ENCODE data around the gene ABCA2. TPM values are rescaled to one million over a fixed set of nuclear protein-coding genes. Genes with fewer than 3 reads are reported as not detected.
"Not testable (repeated sequence)": the region's sequence is repeated elsewhere in the genome, so short reads cannot be mapped to it uniquely, and the experiment has no call there.

The ABCA2 gene
- total RNA-seq, 1 donor = 99.1 TPM

GRCh38 chr9:137016436-137016835, 11.6 kb downstream of the ABCA2 start:
- DNase-seq (ENCODE audit: low read depth in 2 of 3, low spot score in 2 of 3) = no peak

- DNase-seq (ENCODE audit: low read depth in 2 of 3, low spot score in 2 of 3) = no peak
Measured at GRCh38 chr9:137015976-137016375, 12.1 kb downstream of the ABCA2 start.

DNA sequence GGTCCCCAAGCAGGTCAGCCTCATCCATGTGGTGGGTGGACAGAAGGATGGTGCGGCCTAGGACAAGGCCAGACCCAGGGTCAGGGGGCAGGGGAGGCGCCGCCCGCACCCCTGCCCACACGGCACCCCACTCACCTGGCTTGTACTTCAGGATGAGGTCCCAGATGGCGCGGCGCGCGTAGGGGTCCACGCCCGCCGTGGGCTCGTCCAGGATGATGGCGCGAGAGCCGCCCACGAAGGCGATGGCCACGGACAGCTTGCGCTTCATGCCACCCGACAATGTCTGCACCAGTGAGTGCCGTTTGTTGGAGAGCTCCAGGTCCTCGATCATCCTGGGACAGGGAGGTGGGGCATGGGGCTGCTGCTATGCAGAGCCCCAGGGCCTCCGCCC, 12.5 kb downstream of the ABCA2 start:
- DNase-seq (ENCODE audit: low read depth in 2 of 3, low spot score in 2 of 3) = no peak

DNA sequence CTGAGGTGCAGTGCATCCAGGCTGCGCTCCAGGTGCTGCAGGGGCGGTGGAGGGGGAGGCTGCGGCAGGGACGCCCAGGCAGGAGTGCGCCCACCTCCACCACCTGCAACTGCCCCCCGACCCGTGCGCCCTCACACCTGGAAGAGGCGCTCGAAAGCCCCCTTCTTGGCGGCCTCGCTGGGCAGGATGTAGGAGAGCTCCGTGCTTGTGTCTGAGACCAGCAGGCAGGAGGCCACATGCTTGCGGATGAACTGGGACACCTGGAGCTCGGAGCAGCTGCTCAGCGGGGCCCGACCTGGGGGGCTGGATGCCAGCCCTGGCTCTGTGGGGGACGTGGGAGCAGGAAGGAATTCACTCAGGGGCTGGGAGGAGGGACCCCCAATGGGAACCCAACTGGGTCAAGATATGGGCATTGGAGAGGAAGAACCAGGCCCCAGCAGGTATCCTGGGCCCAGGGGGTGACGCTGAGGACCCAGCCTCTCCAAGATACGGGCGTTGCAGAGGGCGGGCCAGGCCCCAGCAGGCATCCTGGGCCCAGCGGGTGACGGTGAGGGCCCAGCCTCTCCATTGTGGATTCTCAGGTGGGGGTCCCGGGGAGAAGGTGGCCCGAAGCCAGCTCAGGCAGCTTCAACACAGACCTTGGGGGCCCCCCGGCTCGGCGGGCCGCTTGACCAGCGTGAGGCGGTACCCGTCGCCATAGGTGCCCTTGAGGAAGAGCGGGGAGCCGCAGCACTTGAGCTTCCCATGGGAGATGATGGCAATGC, 13.1 kb downstream of the ABCA2 start:
- DNase-seq (ENCODE audit: low read depth in 2 of 3, low spot score in 2 of 3) = no peak

- DNase-seq (ENCODE audit: low read depth in 2 of 3, low spot score in 2 of 3) = no peak
Measured at GRCh38 chr9:137014166-137014565, 13.9 kb downstream of the ABCA2 start.

- no peak for DNase-seq (ENCODE audit: low read depth in 2 of 3, low spot score in 2 of 3)
Measured at GRCh38 chr9:137013571-137013940, 14.5 kb downstream of the ABCA2 start.

GRCh38 chr9:137012694-137013570, 15.1 kb downstream of the ABCA2 start:
- DNase-seq (ENCODE audit: low read depth in 2 of 3, low spot score in 2 of 3) = no peak

DNA sequence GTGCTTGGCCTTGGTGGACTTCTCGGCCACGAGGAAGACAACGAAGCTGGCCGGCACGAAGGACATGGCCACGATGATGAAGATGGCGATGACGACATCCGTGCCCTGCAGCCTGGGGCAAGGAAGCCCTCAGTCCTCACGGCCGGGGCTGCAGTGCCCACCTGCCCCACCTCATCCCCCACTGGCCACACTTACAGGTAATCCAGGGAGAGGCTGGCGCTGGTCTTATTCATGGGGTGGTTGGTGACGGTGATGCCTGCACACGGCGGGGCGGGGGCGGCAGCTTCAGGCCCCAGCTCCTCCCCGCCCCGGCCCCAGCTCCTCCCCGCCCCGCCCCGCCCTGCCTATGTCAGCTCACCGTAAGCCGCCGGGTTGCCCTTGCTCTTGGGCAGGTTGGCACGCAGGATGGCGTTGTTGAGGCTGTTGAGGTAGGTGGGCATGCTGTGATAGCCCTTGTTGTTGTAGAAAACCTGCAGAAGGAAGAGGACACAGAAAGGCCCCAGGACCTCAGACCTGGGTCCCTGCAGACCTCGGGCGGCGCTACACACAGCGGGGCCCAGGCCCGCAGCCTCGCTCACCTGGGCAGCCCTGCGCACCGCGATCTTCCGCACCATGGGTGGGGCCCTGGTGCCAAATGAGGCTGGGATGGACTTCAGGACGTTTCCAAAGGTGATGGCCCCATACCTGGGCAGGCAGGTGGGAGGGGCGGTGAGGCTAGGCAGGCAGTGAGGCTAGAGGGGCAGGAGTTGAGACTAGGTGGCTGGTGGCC, 15.9 kb downstream of the ABCA2 start:
- DNase-seq (ENCODE audit: low read depth in 2 of 3, low spot score in 2 of 3) = no peak

GRCh38 chr9:137011156-137011555, 16.9 kb downstream of the ABCA2 start:
- DNase-seq (ENCODE audit: low read depth in 2 of 3, low spot score in 2 of 3) = no peak

DNA sequence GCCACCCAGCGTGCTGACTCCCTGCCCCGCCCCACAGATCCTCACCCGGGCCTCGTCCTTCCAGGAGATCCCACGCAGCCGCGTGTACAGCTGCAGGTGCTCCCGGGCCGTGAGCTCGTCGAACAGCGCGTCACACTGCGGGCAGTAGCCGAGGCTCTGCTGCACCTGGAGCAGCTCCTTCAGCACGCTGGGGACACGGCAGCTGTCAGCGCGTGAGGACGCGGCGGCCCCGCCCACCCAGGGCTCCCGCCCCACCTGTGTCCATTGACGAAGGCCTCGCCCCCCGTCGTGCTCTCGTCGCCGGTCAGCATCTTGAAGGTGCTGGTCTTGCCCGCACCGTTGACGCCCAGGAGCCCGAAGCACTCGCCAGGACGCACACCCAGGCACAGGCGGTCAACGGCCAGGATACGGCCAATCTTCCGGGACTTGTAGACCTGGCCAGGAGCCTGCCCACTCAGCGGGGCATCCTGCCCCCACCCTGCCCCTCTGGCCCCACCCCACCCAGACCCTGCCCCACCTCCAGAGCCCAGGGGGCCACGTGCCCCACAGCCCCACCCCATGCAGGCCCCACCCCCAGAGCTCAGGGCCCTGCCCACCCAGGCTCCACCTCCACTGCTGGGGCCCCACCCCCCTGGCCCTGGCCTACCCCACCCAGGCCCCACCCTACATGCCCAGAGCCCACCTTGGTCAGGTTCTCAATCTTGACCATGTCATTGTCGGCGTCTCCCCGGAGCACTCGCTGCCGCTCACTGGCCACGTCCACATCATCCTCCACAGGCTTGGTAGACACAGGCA, 17.9 kb downstream of the ABCA2 start:
- no peak for DNase-seq (ENCODE audit: low read depth in 2 of 3, low spot score in 2 of 3)

- DNase-seq (ENCODE audit: low read depth in 2 of 3, low spot score in 2 of 3) = no peak
Measured at GRCh38 chr9:137009217-137009616, 18.8 kb downstream of the ABCA2 start.

- no peak for DNase-seq (ENCODE audit: low read depth in 2 of 3, low spot score in 2 of 3)
Measured at GRCh38 chr9:137008312-137008711, 19.7 kb downstream of the ABCA2 start.

DNA sequence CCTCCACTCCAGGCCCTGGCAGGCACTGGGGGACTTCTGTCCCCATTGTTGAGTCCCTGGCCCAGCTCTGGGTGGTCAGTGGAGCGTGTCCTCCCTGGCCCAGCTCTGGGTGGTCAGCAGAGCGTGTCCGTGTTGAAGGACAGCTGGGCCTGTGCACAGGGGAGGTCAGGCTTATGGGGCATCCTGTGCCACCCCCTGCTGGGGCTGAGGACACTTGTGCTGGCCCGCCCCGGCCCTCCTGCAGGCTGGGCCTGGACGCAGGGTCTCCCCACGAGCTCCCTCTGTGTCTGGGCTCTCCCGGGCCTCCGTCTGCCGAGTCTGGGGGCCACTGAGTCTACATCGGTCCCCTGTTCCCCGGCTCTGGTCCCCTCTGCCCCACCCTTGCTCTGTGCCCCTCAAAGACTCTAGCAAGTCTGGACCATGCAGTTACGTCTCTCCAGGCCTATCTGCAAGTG, 20.2 kb downstream of the ABCA2 start:
- no peak for DNase-seq (ENCODE audit: low read depth in 2 of 3, low spot score in 2 of 3)

GRCh38 chr9:137007108-137007815, 20.8 kb downstream of the ABCA2 start:
- no peak for DNase-seq (ENCODE audit: low read depth in 2 of 3, low spot score in 2 of 3)

GRCh38 chr9:137006116-137007003, 21.7 kb downstream of the ABCA2 start:
- peak in 1 of 3 donors; percentile 51 for DNase-seq (ENCODE audit: low read depth in 2 of 3, low spot score in 2 of 3)

- not testable (repeated sequence) for DNase-seq (ENCODE audit: low read depth in 2 of 3, low spot score in 2 of 3)
Measured at GRCh38 chr9:137004285-137004684, 23.8 kb downstream of the ABCA2 start.

- no peak for DNase-seq (ENCODE audit: low read depth in 2 of 3, low spot score in 2 of 3)
Measured at GRCh38 chr9:137002646-137003041, 25.4 kb downstream of the ABCA2 start.

DNA sequence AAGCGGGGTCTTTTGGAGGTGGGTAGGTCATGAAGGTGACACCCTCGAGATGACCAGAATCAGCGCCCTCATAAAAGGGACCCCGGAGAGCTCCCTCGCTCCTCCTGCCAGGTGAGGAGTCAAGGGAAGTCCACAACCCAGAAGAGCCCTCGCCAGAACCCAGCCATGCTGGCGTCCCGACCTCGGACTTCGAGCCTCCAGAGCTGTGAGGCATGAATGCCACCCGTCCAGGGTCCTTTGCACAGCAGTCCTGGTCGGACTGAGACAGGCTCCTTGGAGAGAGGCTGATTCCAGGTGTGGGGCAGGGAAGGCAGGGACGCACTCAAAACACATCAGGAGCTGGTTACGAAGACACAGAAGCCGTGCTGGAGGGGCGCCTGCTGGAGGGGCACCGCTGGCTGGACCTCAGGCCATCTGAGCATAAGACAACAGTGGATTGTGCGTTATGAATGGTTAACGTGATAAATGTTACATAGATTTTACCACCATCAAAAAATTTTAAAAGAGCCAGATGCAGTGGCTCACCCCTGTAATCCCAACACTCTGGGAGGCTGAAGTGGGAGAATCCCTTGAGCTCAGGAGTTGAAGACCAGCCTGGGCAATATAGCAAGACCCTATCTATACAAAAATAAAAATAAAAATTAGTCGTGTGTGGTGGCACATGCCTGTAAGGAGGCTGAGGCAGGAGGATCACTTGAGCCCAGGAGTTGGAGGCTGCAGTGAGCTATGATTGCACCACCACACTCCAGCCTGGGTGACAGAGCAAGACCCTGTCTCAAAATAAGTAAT, 26.0 kb downstream of the ABCA2 start:
- DNase-seq (ENCODE audit: low read depth in 2 of 3, low spot score in 2 of 3) = no peak

Measured in hematopoietic multipotent progenitor cell (in vitro differentiated cells).